HCEC 1CT (cell line): ENCODE results near the gene FXYD6.
"Not testable (repeated sequence)": the region's sequence is repeated elsewhere in the genome, so short reads cannot be mapped to it uniquely, and the experiment has no call there.

ENCODE experiments used
- DNase-seq: peaks from one replicate; pipeline ENCODE4 v3.0.0-alpha.2; 2017

FXYD6 gene

GRCh38 chr11:117868088-117868487 lies 8.4 kb downstream of the FXYD6 start:
- DNase-seq, result no peak

- no peak for DNase-seq
These were observed 9.9 kb downstream of the FXYD6 start for GRCh38 chr11:117866526-117866925.

GRCh38 chr11:117865546-117865945 lies 10.9 kb downstream of the FXYD6 start:
- not testable (repeated sequence) for DNase-seq

- no peak for DNase-seq
These were observed 13.1 kb downstream of the FXYD6 start for GRCh38 chr11:117863383-117863782.

- DNase-seq, result no peak
These were observed 13.7 kb downstream of the FXYD6 start for GRCh38 chr11:117862753-117863152.

- no peak for DNase-seq
These were observed 14.3 kb downstream of the FXYD6 start for GRCh38 chr11:117862019-117862725.

- DNase-seq, result no peak
These were observed 15.1 kb downstream of the FXYD6 start for GRCh38 chr11:117861151-117862018.

- no peak for DNase-seq
These were observed 16.3 kb downstream of the FXYD6 start for GRCh38 chr11:117860139-117860538.

- no peak for DNase-seq
These were observed 16.9 kb downstream of the FXYD6 start for GRCh38 chr11:117859488-117860112.

- no peak for DNase-seq
These were observed 17.4 kb downstream of the FXYD6 start for GRCh38 chr11:117859061-117859460.

- no peak for DNase-seq
These were observed 18.6 kb downstream of the FXYD6 start for GRCh38 chr11:117857734-117858414.

GRCh38 chr11:117855912-117856651 lies 20.4 kb downstream of the FXYD6 start:
- no peak for DNase-seq

GRCh38 chr11:117855186-117855845 lies 21.1 kb downstream of the FXYD6 start:
- DNase-seq, result no peak

- no peak for DNase-seq
These were observed 24.1 kb downstream of the FXYD6 start for GRCh38 chr11:117852309-117852708.

- DNase-seq, result no peak
These were observed 24.6 kb downstream of the FXYD6 start for GRCh38 chr11:117851852-117852251.

GRCh38 chr11:117851106-117851505 lies 25.4 kb downstream of the FXYD6 start:
- DNase-seq, result no peak

- DNase-seq, result no peak
These were observed 26.6 kb downstream of the FXYD6 start for GRCh38 chr11:117849781-117850414.

- DNase-seq, result peak; percentile 39
These were observed 32.6 kb downstream of the FXYD6 start for GRCh38 chr11:117843666-117844484.

- no peak for DNase-seq
These were observed 34.1 kb downstream of the FXYD6 start for GRCh38 chr11:117842131-117842941.
